ENCODE results near the gene LMF1.

Gene LMF1

GRCh38 chr16:971981-972315, 1.2 kb upstream of the LMF1 start:
- DNase-seq (ENCODE audit: low read depth in 1 of 2, low spot score in 1 of 2): no peak
- in situ Hi-C loops (cut with HindIII; ENCODE audit: low pct_unique_long_range_greater_than_20kb, low sequenced_read_pairs): no loop called here

DNA sequence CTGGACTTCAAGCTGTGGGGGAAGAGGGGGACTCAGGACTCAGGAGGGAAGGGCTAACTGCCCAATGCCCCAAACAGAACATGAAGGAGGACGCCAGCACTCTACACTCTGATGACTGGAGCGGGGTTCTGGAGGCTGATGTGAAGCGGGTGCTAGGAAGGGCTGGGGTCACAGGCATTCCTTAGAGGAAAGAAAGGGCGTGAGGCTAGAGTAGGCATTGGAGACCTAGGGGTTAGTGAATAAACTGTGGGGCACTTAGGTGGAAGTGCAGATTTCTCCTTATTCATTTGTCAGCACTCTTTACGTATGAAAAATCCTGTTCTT, 760 bp upstream of the LMF1 start:
- in situ Hi-C loops (cut with HindIII; ENCODE audit: low pct_unique_long_range_greater_than_20kb, low sequenced_read_pairs): no loop called here
- TF ChIP-seq JUND (IDR thresholded peaks at IDR 0.05; ENCODE audit: low read depth): no peak

More at GRCh38 chr16:971981-972315, 1.2 kb upstream of the LMF1 start:
- no peak for TF ChIP-seq JUND (IDR thresholded peaks at IDR 0.05; ENCODE audit: low read depth)

DNA sequence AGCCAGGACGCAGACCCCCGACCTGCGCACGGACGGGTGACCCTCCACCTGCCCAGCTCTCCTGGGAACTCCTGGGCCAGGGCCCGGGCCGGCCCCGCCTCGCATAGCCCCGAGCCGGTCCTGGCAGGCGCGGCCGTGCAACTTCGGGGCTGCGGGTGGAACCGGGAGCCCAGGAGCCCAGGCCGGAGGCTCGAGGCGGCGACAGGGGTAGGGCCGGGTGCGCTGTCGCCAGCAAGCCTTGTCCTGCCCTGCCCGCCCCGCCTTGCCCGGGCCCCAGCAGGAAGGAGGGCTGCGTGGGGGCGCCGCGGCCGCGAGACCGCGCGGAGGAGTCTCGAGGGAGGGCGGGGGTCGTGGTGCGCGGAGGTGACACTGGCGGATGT, 408 bp downstream of the LMF1 start:
- TF ChIP-seq JUND (IDR thresholded peaks at IDR 0.05; ENCODE audit: low read depth): no peak
- in situ Hi-C loops (cut with HindIII; ENCODE audit: low pct_unique_long_range_greater_than_20kb, low sequenced_read_pairs): no loop called here
- no peak for DNase-seq (ENCODE audit: low read depth in 1 of 2, low spot score in 1 of 2)

More for the DNA sequence above, 760 bp upstream of the LMF1 start:
- no peak for DNase-seq (ENCODE audit: low read depth in 1 of 2, low spot score in 1 of 2)

DNA sequence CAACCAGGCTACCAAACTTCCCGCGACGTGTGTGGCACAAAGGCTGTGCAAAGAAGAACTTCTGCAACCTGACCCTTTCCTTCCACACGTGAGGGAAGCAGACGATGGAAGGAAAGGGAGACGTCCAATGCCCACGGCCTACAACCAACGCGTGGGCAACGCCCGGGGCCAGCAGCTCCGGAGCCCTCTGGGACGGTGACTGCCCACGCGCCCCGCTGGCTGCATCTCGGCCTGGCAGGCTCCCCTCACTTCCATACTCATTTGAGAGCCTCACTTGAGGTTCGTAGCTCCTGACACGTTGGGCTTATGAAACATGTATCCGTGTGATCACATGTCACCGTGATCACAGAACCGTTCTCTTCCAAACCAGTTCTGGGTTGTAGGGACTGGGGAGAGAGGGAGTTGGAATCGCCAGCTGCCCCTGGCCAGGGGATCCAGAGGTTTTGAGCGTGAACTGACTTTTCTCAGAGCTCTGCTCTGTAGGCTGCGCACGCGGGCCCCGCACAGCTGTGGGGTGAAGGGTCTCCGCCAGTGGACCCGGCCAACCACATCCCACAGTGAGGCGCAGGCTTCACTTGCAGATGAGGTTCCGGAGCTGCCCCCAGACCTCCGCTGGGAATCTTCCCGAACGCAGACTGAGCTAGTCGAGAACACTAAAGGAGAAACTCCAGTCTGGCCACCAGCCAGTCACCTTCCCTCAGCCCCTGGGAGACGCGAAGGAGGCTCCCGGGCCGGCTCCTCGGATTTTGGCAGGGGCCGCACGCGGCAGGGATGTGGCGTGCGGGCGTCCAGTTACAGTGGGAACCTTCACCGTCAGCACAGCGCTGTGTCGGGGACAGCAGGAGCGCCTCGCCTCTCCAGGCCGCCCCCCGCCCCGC, 1.0 kb downstream of the LMF1 start:
- in situ Hi-C loops (cut with HindIII; ENCODE audit: low pct_unique_long_range_greater_than_20kb, low sequenced_read_pairs): no loop called here
- no peak for DNase-seq (ENCODE audit: low read depth in 1 of 2, low spot score in 1 of 2)

GRCh38 chr16:968620-969019, 2.2 kb downstream of the LMF1 start:
- in situ Hi-C loops (cut with HindIII; ENCODE audit: low pct_unique_long_range_greater_than_20kb, low sequenced_read_pairs): no loop called here
- no peak for DNase-seq (ENCODE audit: low read depth in 1 of 2, low spot score in 1 of 2)
- TF ChIP-seq JUND (IDR thresholded peaks at IDR 0.05; ENCODE audit: low read depth): no peak

More for the DNA sequence above, 1.0 kb downstream of the LMF1 start:
- TF ChIP-seq JUND (IDR thresholded peaks at IDR 0.05; ENCODE audit: low read depth): no peak

GRCh38 chr16:967546-968295, 3.1 kb downstream of the LMF1 start:
- no peak for DNase-seq (ENCODE audit: low read depth in 1 of 2, low spot score in 1 of 2)
- in situ Hi-C loops (cut with HindIII; ENCODE audit: low pct_unique_long_range_greater_than_20kb, low sequenced_read_pairs): no loop called here
- no peak for TF ChIP-seq JUND (IDR thresholded peaks at IDR 0.05; ENCODE audit: low read depth)

DNA sequence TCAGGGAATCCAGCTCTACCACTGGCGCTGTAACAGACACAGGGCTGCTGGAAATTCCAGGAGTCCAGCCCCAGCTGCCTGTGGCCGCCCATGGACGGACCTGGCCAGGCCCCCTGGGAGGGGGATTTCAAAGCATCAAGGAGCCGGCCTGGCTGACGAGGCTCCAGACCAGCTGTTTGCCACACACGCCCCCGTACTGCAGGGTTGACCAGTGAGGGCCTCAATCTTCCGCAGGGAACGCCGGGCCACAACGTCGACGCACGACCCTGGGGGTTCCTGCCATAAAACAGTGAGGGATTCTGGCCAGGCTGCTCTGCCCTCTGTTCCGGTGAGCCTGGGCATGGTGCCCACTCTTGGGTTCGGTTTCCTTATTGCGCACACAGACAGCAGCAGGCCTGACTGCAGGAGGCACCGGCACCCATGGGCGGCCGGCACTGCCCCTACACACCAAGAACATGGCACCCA, 3.7 kb downstream of the LMF1 start:
- no peak for TF ChIP-seq JUND (IDR thresholded peaks at IDR 0.05; ENCODE audit: low read depth)
- no peak for DNase-seq (ENCODE audit: low read depth in 1 of 2, low spot score in 1 of 2)
- in situ Hi-C loops (cut with HindIII; ENCODE audit: low pct_unique_long_range_greater_than_20kb, low sequenced_read_pairs): no loop called here

GRCh38 chr16:966505-966904, 4.3 kb downstream of the LMF1 start:
- TF ChIP-seq JUND (IDR thresholded peaks at IDR 0.05; ENCODE audit: low read depth): no peak
- in situ Hi-C loops (cut with HindIII; ENCODE audit: low pct_unique_long_range_greater_than_20kb, low sequenced_read_pairs): no loop called here
- no peak for DNase-seq (ENCODE audit: low read depth in 1 of 2, low spot score in 1 of 2)

DNA sequence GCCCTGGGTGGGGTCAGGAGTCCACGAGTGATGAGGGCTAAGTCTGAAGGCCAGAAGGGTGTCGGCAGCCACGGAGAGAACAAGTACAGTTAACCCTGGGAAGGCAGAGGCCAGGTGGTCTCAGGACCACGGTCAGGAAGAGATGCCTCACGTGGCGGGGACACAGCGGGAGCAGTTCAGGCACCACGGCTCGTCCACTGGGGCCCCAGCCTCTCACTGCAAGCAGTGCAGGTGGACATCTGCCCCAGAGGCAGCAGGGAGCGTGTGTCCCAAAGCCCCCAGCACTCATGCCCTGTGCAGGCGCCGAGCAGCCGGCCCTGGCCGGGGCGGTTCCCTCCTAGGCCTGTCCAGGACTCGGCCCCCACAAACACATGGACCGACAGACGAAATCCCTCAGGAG, 4.7 kb downstream of the LMF1 start:
- no peak for DNase-seq (ENCODE audit: low read depth in 1 of 2, low spot score in 1 of 2)
- in situ Hi-C loops (cut with HindIII; ENCODE audit: low pct_unique_long_range_greater_than_20kb, low sequenced_read_pairs): no loop called here
- TF ChIP-seq JUND (IDR thresholded peaks at IDR 0.05; ENCODE audit: low read depth): no peak

DNA sequence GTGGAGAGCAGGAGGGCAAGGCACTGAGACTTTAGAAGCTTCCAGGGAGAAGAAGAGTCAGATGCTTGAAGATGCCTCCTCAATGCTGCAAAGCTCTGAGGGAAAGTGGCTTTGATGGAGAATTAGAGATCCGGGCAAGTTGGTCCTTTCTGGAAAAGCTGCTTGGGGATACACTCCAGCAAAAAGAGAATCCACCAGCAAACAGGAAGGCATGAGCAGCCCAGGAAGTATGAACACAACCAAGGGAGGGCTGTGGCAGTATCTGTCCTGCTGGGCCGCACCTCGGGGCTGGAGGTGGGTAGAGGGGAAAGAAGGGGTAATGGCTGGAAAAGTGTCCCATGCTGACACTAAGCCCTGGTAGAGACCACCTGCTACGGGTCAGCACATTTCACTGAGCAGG, 5.3 kb downstream of the LMF1 start:
- no peak for TF ChIP-seq JUND (IDR thresholded peaks at IDR 0.05; ENCODE audit: low read depth)
- DNase-seq (ENCODE audit: low read depth in 1 of 2, low spot score in 1 of 2): no peak
- in situ Hi-C loops (cut with HindIII; ENCODE audit: low pct_unique_long_range_greater_than_20kb, low sequenced_read_pairs): no loop called here

GRCh38 chr16:965036-965395, 5.8 kb downstream of the LMF1 start:
- no peak for TF ChIP-seq JUND (IDR thresholded peaks at IDR 0.05; ENCODE audit: low read depth)
- in situ Hi-C loops (cut with HindIII; ENCODE audit: low pct_unique_long_range_greater_than_20kb, low sequenced_read_pairs): no loop called here
- no peak for DNase-seq (ENCODE audit: low read depth in 1 of 2, low spot score in 1 of 2)

DNA sequence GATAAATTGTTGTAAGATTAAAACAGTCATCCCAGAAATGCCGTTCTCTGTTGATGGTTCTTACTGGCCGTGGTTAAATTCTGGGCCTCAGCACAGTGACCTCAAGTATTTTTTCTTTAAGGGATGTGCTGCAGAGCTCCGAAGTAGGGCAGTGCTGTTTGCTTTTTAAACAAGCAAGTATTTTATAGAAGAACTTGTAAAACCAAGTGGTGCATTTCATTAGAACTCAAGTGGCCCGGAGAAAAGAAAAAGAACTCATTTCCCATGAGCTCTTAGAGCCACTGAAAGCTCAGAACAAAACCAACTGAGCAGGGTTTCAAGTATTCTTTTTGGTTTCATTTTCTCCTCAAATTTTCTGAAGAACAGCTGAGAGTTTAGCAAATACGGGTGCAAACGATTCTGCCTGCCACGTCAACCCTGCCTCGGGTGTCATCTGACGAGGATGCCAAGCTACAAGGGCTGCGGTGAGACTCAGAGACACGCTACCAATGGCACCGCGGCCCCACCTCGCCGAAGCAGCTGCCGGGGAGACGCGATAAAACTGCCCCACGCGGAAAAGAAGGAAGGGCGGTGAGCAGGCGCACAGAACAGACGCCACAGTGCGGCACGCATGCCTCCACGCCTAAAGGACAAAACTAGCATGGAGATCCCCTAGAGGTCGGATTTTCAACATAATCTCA, 6.3 kb downstream of the LMF1 start:
- peak; percentile 68 to 72 for DNase-seq (ENCODE audit: low read depth in 1 of 2, low spot score in 1 of 2)
- no peak for TF ChIP-seq JUND (IDR thresholded peaks at IDR 0.05; ENCODE audit: low read depth)
- in situ Hi-C loops (cut with HindIII; ENCODE audit: low pct_unique_long_range_greater_than_20kb, low sequenced_read_pairs): no loop called here

DNA sequence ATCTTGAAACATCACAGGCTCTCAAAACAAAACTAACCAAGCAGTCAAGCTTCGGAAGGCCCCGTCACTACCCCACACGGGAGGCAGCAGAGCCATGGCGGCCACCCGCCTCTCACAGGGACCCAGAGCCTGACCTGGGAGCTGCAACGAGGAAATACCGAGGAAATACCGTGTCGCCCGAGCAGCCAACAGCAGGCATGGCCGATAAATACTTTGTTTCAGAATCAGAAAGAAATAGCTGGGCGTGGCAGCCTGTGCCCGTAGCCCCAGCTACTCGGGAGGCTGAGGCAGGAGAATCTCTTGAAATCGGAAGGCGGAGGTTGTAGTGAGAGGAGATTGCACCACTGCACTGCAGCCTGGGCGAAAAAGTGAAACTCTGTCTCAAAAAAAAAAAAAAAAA, 6.9 kb downstream of the LMF1 start:
- no peak for TF ChIP-seq JUND (IDR thresholded peaks at IDR 0.05; ENCODE audit: low read depth)
- in situ Hi-C loops (cut with HindIII; ENCODE audit: low pct_unique_long_range_greater_than_20kb, low sequenced_read_pairs): no loop called here
- no peak for DNase-seq (ENCODE audit: low read depth in 1 of 2, low spot score in 1 of 2)

Data from T47D (cell line).